ENCODE data around the gene FAM204A.

Gene FAM204A

DNA sequence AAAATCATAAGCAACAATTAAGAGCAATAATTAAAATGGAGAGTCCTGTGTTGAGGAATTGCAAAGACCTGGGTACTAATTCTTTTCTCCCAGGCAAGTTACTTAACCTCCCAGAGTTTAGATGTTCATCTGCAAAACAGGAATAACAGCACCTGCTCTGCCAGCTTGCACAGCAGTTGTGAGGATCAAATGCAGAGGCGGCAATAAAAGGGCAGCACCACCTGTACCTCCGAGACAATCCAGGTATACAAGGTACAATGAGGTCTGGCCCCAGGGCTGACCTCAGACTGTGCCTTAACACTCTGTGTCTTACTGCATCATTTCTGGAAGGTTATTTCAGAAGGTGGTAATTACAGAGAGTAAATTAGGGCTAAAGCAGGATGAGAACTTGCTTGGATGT lies 14.5 kb upstream of the FAM204A start:
- H3K4me1 ChIP-seq (ENCODE audit: control insufficient read depth, insufficient read depth, low read length), result no peaks in the 10 kb centered on the region

DNA sequence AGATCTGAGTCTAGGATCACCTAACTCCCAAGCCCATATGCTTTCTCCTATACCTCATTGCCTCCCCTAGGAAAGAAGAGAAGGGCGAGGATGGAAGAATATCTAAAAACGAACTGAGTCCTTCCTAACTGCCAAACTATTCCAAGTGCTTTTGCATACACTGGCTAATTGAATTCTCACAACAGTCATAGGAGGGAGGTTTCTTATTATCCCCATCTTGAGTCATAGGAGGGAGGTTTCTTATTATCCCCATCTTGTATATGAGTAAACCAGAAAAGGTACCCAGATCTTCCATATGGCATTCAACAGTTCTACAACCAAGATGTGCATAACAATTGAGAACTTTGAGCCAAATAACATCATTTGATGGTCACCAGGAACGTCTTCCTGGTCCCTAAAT lies 13.1 kb upstream of the FAM204A start:
- no peaks in the 10 kb centered on the region for H3K9me3 ChIP-seq (ENCODE audit: control insufficient read depth, low read length)
- no peak for DNase-seq (ENCODE audit: low read depth)
- no peaks in the 10 kb centered on the region for H3K4me1 ChIP-seq (ENCODE audit: control insufficient read depth, insufficient read depth, low read length)
- no peak overlapping the region for H3K4me3 ChIP-seq (ENCODE audit: low read length)
- peaks cover 6% of the 10 kb centered on the region for H3K27me3 ChIP-seq (replicated peaks; ENCODE audit: control insufficient read depth, insufficient read depth, low read length)
- H3K36me3 ChIP-seq (ENCODE audit: control insufficient read depth, insufficient read depth, low read length, severe bottlenecking), result no peaks in the 10 kb centered on the region
- H3K9ac ChIP-seq (ENCODE audit: low read length), result no peak overlapping the region

More for the DNA sequence above, 14.5 kb upstream of the FAM204A start:
- Histone ChIP-seq H3K4me3 (ENCODE audit: low read length) (no peak overlapping the region), H3K27me3 (replicated peaks; ENCODE audit: control insufficient read depth, insufficient read depth, low read length) (peaks cover 4% of the 10 kb centered on the region), H3K9me3 (ENCODE audit: control insufficient read depth, low read length) (no peaks in the 10 kb centered on the region), H3K36me3 (ENCODE audit: control insufficient read depth, insufficient read depth, low read length, severe bottlenecking) (no peaks in the 10 kb centered on the region), H3K9ac (ENCODE audit: low read length) (no peak overlapping the region)
- no peak for DNase-seq (ENCODE audit: low read depth)

DNA sequence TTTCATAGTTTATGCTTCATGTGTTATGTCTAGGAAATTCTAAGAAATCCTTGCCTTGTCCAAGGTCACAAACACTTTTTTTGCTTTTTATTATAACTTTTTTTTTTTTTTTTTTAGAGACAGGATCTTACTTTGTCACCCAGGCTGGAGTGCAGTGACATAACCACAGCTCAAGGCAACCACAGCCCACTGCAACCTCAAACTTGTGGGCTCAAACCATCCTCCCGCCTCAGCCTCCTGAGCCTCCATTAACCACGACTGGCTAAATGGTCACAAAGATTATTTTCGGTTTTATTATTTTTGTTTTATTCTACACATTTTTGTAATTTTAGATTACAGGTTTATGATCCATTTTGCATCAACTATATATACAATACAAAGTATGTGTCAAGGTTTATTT lies 7.1 kb upstream of the FAM204A start:
- Histone ChIP-seq H3K9ac (ENCODE audit: low read length) (no peak overlapping the region), H3K9me3 (ENCODE audit: control insufficient read depth, low read length) (no peaks in the 10 kb centered on the region), H3K4me1 (ENCODE audit: control insufficient read depth, insufficient read depth, low read length) (no peaks in the 10 kb centered on the region), H3K4me3 (ENCODE audit: low read length) (no peak overlapping the region), H3K36me3 (ENCODE audit: control insufficient read depth, insufficient read depth, low read length, severe bottlenecking) (no peaks in the 10 kb centered on the region), H3K27me3 (replicated peaks; ENCODE audit: control insufficient read depth, insufficient read depth, low read length) (peaks cover 2% of the 10 kb centered on the region)
- no peak for DNase-seq (ENCODE audit: low read depth)

DNA sequence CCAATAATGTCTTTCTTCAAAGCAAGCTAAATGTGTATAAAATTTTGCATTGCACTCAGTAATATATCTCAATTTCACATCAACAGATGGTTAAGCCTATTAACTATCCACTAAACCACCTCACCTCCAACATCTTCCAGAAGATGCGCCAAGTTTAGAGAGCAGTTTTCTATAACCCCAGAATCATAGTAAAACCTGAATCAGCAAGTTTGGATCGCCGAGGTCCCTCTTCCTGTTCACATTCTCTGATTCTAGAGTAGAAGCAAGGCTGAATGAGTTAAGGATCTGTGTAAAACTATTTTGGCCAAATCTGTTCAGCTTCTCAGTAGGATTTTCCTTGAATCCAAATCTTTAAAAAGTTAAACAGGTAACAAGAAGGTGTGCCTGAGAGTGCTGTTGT lies 1.4 kb upstream of the FAM204A start:
- no peaks in the 10 kb centered on the region for H3K27me3 ChIP-seq (replicated peaks; ENCODE audit: control insufficient read depth, insufficient read depth, low read length)
- H3K9ac ChIP-seq (ENCODE audit: low read length), result no peak overlapping the region
- H3K4me3 ChIP-seq (ENCODE audit: low read length), result no peak overlapping the region
- H3K9me3 ChIP-seq (ENCODE audit: control insufficient read depth, low read length), result no peaks in the 10 kb centered on the region
- H3K36me3 ChIP-seq (ENCODE audit: control insufficient read depth, insufficient read depth, low read length, severe bottlenecking), result no peaks in the 10 kb centered on the region
- no peak for DNase-seq (ENCODE audit: low read depth)
- peaks cover 15% of the 10 kb centered on the region for H3K4me1 ChIP-seq (ENCODE audit: control insufficient read depth, insufficient read depth, low read length)

GRCh38 chr10:118343115-118343514 lies 991 bp upstream of the FAM204A start:
- Histone ChIP-seq H3K4me3 (ENCODE audit: low read length) (no peak overlapping the region), H3K9me3 (ENCODE audit: control insufficient read depth, low read length) (no peaks in the 10 kb centered on the region), H3K9ac (ENCODE audit: low read length) (no peak overlapping the region), H3K4me1 (ENCODE audit: control insufficient read depth, insufficient read depth, low read length) (peaks cover 15% of the 10 kb centered on the region), H3K27me3 (replicated peaks; ENCODE audit: control insufficient read depth, insufficient read depth, low read length) (no peaks in the 10 kb centered on the region), H3K36me3 (ENCODE audit: control insufficient read depth, insufficient read depth, low read length, severe bottlenecking) (no peaks in the 10 kb centered on the region)
- DNase-seq (ENCODE audit: low read depth), result no peak

DNA sequence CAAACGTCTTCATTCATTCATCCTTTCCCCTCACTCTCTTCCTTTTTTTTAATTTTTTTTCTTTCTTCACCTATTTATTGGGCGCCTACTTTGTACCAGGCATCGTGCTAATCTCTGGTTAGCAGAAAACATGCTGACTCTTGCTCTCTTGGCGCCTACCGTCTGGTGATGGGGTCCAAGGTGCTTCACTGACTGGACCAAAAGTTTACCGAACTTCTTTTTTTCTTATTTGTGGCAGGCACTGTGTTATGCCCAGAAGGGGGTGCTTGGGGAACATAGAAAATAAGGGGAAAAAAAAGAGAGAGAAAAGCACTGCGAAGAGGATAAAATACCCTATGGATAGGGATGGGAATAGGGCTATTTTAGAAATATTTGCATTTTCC lies 505 bp upstream of the FAM204A start:
- Histone ChIP-seq H3K9ac (ENCODE audit: low read length) (peak overlapping the region; percentile 88), H3K4me3 (ENCODE audit: low read length) (peak overlapping the region; percentile 90), H3K27me3 (replicated peaks; ENCODE audit: control insufficient read depth, insufficient read depth, low read length) (no peaks in the 10 kb centered on the region), H3K4me1 (ENCODE audit: control insufficient read depth, insufficient read depth, low read length) (peaks cover 15% of the 10 kb centered on the region), H3K36me3 (ENCODE audit: control insufficient read depth, insufficient read depth, low read length, severe bottlenecking) (no peaks in the 10 kb centered on the region), H3K9me3 (ENCODE audit: control insufficient read depth, low read length) (no peaks in the 10 kb centered on the region)
- peak; percentile 20 for DNase-seq (ENCODE audit: low read depth)

- Histone ChIP-seq H3K36me3 (ENCODE audit: control insufficient read depth, insufficient read depth, low read length, severe bottlenecking) (peaks cover 9% of the 10 kb centered on the region), H3K27me3 (replicated peaks; ENCODE audit: control insufficient read depth, insufficient read depth, low read length) (no peaks in the 10 kb centered on the region), H3K4me3 (ENCODE audit: low read length) (peak overlapping the region; percentile 90), H3K9ac (ENCODE audit: low read length) (peak overlapping the region; percentile 36), H3K4me1 (ENCODE audit: control insufficient read depth, insufficient read depth, low read length) (peaks cover 15% of the 10 kb centered on the region), H3K9me3 (ENCODE audit: control insufficient read depth, low read length) (no peaks in the 10 kb centered on the region)
- DNase-seq (ENCODE audit: low read depth), result no peak
Observed at GRCh38 chr10:118340486-118340885, 1.6 kb downstream of the FAM204A start.

DNA sequence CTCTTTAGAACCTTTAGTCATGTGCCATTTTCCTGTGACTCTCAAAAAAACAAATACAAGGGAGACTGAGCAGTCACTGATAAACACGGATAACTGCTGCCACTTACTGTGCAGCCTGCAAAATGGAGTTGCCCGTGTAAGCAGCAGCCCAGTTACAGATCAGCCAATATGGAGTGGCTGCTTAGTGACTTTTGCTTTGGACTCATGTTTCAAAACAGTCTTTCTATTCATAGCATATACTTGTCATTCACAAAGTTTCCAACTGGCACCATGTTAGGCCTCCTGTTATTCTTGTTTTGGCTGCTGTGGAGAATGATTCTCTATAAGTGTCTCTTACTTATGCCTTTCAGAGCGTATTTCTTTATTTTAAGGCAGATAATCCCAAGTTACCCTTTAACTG lies 3.0 kb downstream of the FAM204A start:
- Histone ChIP-seq H3K4me1 (ENCODE audit: control insufficient read depth, insufficient read depth, low read length) (peaks cover 15% of the 10 kb centered on the region), H3K27me3 (replicated peaks; ENCODE audit: control insufficient read depth, insufficient read depth, low read length) (no peaks in the 10 kb centered on the region), H3K9ac (ENCODE audit: low read length) (no peak overlapping the region), H3K4me3 (ENCODE audit: low read length) (no peak overlapping the region), H3K9me3 (ENCODE audit: control insufficient read depth, low read length) (no peaks in the 10 kb centered on the region), H3K36me3 (ENCODE audit: control insufficient read depth, insufficient read depth, low read length, severe bottlenecking) (peaks cover 22% of the 10 kb centered on the region)
- no peak for DNase-seq (ENCODE audit: low read depth)

DNA sequence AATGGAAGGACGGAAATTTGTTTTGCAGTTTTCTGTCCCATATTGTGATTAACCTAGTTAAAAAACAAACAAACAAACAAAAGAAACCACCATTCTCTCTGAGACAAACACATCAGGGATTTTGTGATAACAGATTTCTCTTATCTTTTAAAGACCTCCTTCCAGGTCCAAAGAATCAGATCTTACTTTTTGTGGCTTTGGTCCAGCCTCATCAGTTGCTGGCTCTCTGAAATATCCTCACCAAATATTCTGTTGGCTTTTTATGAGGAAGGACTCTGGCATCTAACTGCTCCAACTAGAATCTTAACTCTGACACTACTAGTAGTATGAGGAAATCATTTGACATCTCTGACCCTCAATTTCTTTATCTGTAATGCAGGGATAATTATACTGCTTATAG lies 4.8 kb downstream of the FAM204A start:
- Histone ChIP-seq H3K9ac (ENCODE audit: low read length) (no peak overlapping the region), H3K27me3 (replicated peaks; ENCODE audit: control insufficient read depth, insufficient read depth, low read length) (no peaks in the 10 kb centered on the region), H3K36me3 (ENCODE audit: control insufficient read depth, insufficient read depth, low read length, severe bottlenecking) (peaks cover 31% of the 10 kb centered on the region), H3K4me3 (ENCODE audit: low read length) (no peak overlapping the region), H3K4me1 (ENCODE audit: control insufficient read depth, insufficient read depth, low read length) (peaks cover 19% of the 10 kb centered on the region), H3K9me3 (ENCODE audit: control insufficient read depth, low read length) (no peaks in the 10 kb centered on the region)
- DNase-seq (ENCODE audit: low read depth), result no peak

DNA sequence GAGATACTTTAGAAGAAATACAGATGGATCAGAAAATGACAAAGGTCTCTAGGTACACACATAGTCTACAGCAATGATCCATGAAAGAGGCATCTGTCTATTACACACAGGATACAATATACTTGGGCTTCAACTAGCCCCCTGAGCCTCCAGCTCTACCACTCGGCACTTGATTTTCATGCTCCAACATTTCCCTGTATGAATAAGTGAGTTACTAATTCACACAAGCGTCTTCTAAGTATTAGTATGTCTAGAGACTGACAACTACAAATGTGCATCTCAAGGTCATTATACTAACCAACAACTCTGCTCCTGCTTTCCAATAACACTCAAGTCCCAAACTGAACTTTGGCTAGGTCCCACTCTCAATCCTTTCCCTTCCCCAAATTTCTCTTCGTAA lies 8.3 kb downstream of the FAM204A start:
- peaks cover 9% of the 10 kb centered on the region for H3K4me1 ChIP-seq (ENCODE audit: control insufficient read depth, insufficient read depth, low read length)
- H3K9ac ChIP-seq (ENCODE audit: low read length), result no peak overlapping the region
- no peaks in the 10 kb centered on the region for H3K27me3 ChIP-seq (replicated peaks; ENCODE audit: control insufficient read depth, insufficient read depth, low read length)
- no peak overlapping the region for H3K4me3 ChIP-seq (ENCODE audit: low read length)
- H3K36me3 ChIP-seq (ENCODE audit: control insufficient read depth, insufficient read depth, low read length, severe bottlenecking), result peaks cover 57% of the 10 kb centered on the region
- no peak for DNase-seq (ENCODE audit: low read depth)
- H3K9me3 ChIP-seq (ENCODE audit: control insufficient read depth, low read length), result no peaks in the 10 kb centered on the region

GRCh38 chr10:118332948-118333710 lies 9.0 kb downstream of the FAM204A start:
- peaks cover 9% of the 10 kb centered on the region for H3K4me1 ChIP-seq (ENCODE audit: control insufficient read depth, insufficient read depth, low read length)
- peak; percentile 36 for DNase-seq (ENCODE audit: low read depth)
- H3K9me3 ChIP-seq (ENCODE audit: control insufficient read depth, low read length), result no peaks in the 10 kb centered on the region
- no peaks in the 10 kb centered on the region for H3K27me3 ChIP-seq (replicated peaks; ENCODE audit: control insufficient read depth, insufficient read depth, low read length)
- H3K9ac ChIP-seq (ENCODE audit: low read length), result no peak overlapping the region
- H3K36me3 ChIP-seq (ENCODE audit: control insufficient read depth, insufficient read depth, low read length, severe bottlenecking), result peaks cover 62% of the 10 kb centered on the region
- H3K4me3 ChIP-seq (ENCODE audit: low read length), result no peak overlapping the region

GRCh38 chr10:118332236-118332635 lies 9.9 kb downstream of the FAM204A start:
- peaks cover 71% of the 10 kb centered on the region for H3K36me3 ChIP-seq (ENCODE audit: control insufficient read depth, insufficient read depth, low read length, severe bottlenecking)
- DNase-seq (ENCODE audit: low read depth), result no peak

More at GRCh38 chr10:118332236-118332635, 9.9 kb downstream of the FAM204A start:
- Histone ChIP-seq H3K27me3 (replicated peaks; ENCODE audit: control insufficient read depth, insufficient read depth, low read length) (no peaks in the 10 kb centered on the region), H3K9me3 (ENCODE audit: control insufficient read depth, low read length) (no peaks in the 10 kb centered on the region), H3K4me1 (ENCODE audit: control insufficient read depth, insufficient read depth, low read length) (peaks cover 9% of the 10 kb centered on the region), H3K4me3 (ENCODE audit: low read length) (no peak overlapping the region), H3K9ac (ENCODE audit: low read length) (no peak overlapping the region)
